Omental fat pad (tissue), 4 donors: Measurements from ENCODE around the gene SPRN. TPM values are rescaled to one million over a fixed set of nuclear protein-coding genes. Genes with fewer than 3 reads are reported as not detected.
A peak's percentile ranks its signal among the peaks of the same experiment; 100 is the strongest.
"Not testable (repeated sequence)": the region's sequence is repeated elsewhere in the genome, so short reads cannot be mapped to it uniquely, and the experiment has no call there.

Source experiments
- ATAC-seq: fragments of 150-250 bp; one replicate; pipeline ENCODE4 v1.9.1; 2016; ENCODE audit warnings: mild to moderate bottlenecking, moderate library complexity; ENCODE audit not compliant: low FRiP score
- DNase-seq: peaks from one replicate; pipeline ENCODE4 v3.0.0-alpha.2; 2019; ENCODE audit warnings: low spot score
- CTCF ChIP-seq, 3 donors: fragments of 450-650 bp; IDR thresholded peaks; one replicate each; pipeline ENCODE4 v1.5.1; 2016 to 2017; ENCODE audit warnings: antibody characterized with exemption in 3 of 3, mild to moderate bottlenecking in 3 of 3, moderate library complexity in 2 of 3
- total RNA-seq, 4 donors: library from RNA; depleted of rRNA; stranded (reverse); fragments of >200 nt; gene quantifications; one replicate each; pipeline ENCODE4 v1.1.0, GENCODE V29; 2016

The SPRN gene
- total RNA-seq, 4 donors from 2014 or later = not detected

GRCh38 chr10:133379152-133379800 lies 45.1 kb downstream of the SPRN start, which contains the start of gene PAOX:
Gene PAOX, plus strand, starts transcription at chr10:133379262. Its CDS starts 55 bp downstream, at chr10:133379317.
- DNase-seq (no peak), ATAC-seq (peak; percentile 73)
- TF ChIP-seq CTCF (IDR thresholded peaks at IDR 0.05) = no peak

- DNase-seq (no peak), ATAC-seq (peak; percentile 43)
- no peak for TF ChIP-seq CTCF (IDR thresholded peaks at IDR 0.05)
Measured at GRCh38 chr10:133378251-133379096, 46.0 kb downstream of the SPRN start.

GRCh38 chr10:133377818-133378250 lies 46.6 kb downstream of the SPRN start:
- ATAC-seq (no peak), DNase-seq (no peak)
- TF ChIP-seq CTCF (IDR thresholded peaks at IDR 0.05) = no peak

- no peak for TF ChIP-seq CTCF (IDR thresholded peaks at IDR 0.05)
- ATAC-seq (no peak), DNase-seq (no peak)
Measured at GRCh38 chr10:133377025-133377817, 47.2 kb downstream of the SPRN start.

DNA sequence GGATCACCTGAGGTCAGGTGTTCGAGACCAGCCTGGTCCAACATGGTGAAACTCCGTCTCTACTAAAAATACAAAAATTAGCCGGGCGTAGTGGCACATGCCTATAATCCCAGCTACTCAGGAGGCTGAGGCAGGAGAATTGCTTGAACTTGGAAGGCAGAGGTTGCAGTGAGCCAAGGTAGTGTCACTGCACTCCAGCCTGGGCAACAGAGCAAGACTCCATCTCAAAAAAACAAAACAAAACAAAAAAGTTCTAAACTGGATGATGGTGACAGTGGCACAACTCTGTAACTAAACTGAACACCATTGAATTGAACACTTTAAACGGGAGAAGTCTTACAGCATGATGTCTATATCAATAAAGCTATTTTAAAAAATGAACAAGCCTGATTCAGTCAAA lies 48.2 kb downstream of the SPRN start:
- not testable (repeated sequence) for ATAC-seq, DNase-seq

- no peak for ATAC-seq
- no peak for DNase-seq
- no peak for TF ChIP-seq CTCF (IDR thresholded peaks at IDR 0.05)
Measured at GRCh38 chr10:133375357-133376115, 48.9 kb downstream of the SPRN start.
